Peyer's patch (tissue), 4 donors: Measurements from ENCODE around the gene PDE5A. TPM values are rescaled to one million over a fixed set of nuclear protein-coding genes. Genes with fewer than 3 reads are reported as not detected.

Experiments used
- DNase-seq, 3 donors: peaks; one replicate each; pipeline ENCODE4 v3.0.0-alpha.2; 2017 to 2019
- H3K27ac ChIP-seq, 4 donors: fragments of 200-600 bp; sonication (generic); one replicate each; pipeline ENCODE4 v1.5.1; 2016 to 2019
- H3K27me3 ChIP-seq, 2 donors: fragments of 200-600 bp; sonication (generic); one replicate each; pipeline ENCODE4 v1.5.1; 2019
- H3K36me3 ChIP-seq, 3 donors: fragments of 200-600 bp; sonication (generic); one replicate each; pipeline ENCODE4 v1.5.1; 2016 to 2019
- H3K4me1 ChIP-seq, 4 donors: fragments of 200-600 bp; sonication (generic); one replicate each; pipeline ENCODE4 v1.5.1; 2016 to 2019
- H3K4me3 ChIP-seq, 4 donors: fragments of 200-600 bp; sonication (generic); 1 replicate in 3 of 4; 2 replicates in 1 of 4; pipeline ENCODE4 v1.5.1; 2016 to 2019; ENCODE audit warnings: mild to moderate bottlenecking in 1 of 4
- H3K9me3 ChIP-seq, 4 donors: fragments of 200-600 bp; sonication (generic); one replicate each; pipeline ENCODE4 v1.5.1; 2016 to 2019; ENCODE audit warnings: mild to moderate bottlenecking in 1 of 4
- CTCF ChIP-seq, 6 experiments: fragments of 450-650 bp in 4 of 6; fragments of 200-600 bp in 2 of 6; sonication (generic) in 1 of 6; IDR thresholded peaks; one replicate each; pipeline ENCODE4 v1.5.1; 2017 to 2019; ENCODE audit warnings: antibody characterized with exemption in 6 of 6, mild to moderate bottlenecking in 3 of 6, moderate library complexity in 1 of 6
- POLR2A ChIP-seq, 2 donors: fragments of 450-650 bp; IDR thresholded peaks; one replicate each; pipeline ENCODE4 v1.5.1; 2017; ENCODE audit warnings: antibody characterized with exemption in 2 of 2, mild to moderate bottlenecking in 2 of 2, moderate library complexity in 2 of 2
- total RNA-seq, 4 donors: library from RNA; depleted of rRNA; stranded (reverse); fragments of >200 nt; gene quantifications; one replicate each; pipeline ENCODE4 v1.1.0, GENCODE V29; 2016

Gene PDE5A
- total RNA-seq, 4 donors from 2014 or later: 37.7 to 58.6 (median 47.2) TPM

GRCh38 chr4:119671205-119671604, 42.6 kb upstream of the PDE5A start:
- no peaks in the 10 kb centered on the region for H3K27me3 ChIP-seq

GRCh38 chr4:119667802-119668201, 39.2 kb upstream of the PDE5A start:
- Histone ChIP-seq H3K27ac (no peak overlapping the region), H3K4me3 (no peak overlapping the region), H3K4me1 (no peaks in the 10 kb centered on the region), H3K36me3 (no peaks in the 10 kb centered on the region), H3K27me3 (no peaks in the 10 kb centered on the region), H3K9me3 (no peaks in the 10 kb centered on the region)
- TF ChIP-seq POLR2A (IDR thresholded peaks at IDR 0.05) (no peak), CTCF (IDR thresholded peaks at IDR 0.05) (no peak)
- DNase-seq: no peak

More at GRCh38 chr4:119671205-119671604, 42.6 kb upstream of the PDE5A start:
- H3K4me3 ChIP-seq: no peak overlapping the region
- H3K9me3 ChIP-seq: no peaks in the 10 kb centered on the region
- H3K36me3 ChIP-seq: no peaks in the 10 kb centered on the region
- DNase-seq: no peak
- H3K27ac ChIP-seq: no peak overlapping the region
- no peak for TF ChIP-seq CTCF (IDR thresholded peaks at IDR 0.05)
- TF ChIP-seq POLR2A (IDR thresholded peaks at IDR 0.05): no peak
- H3K4me1 ChIP-seq: no peaks in the 10 kb centered on the region

GRCh38 chr4:119666653-119667091, 38.1 kb upstream of the PDE5A start:
- Histone ChIP-seq H3K27me3 (no peaks in the 10 kb centered on the region), H3K4me3 (no peak overlapping the region), H3K36me3 (no peaks in the 10 kb centered on the region), H3K9me3 (no peaks in the 10 kb centered on the region), H3K27ac (no peak overlapping the region), H3K4me1 (no peaks in the 10 kb centered on the region)
- TF ChIP-seq POLR2A (IDR thresholded peaks at IDR 0.05) (no peak), CTCF (IDR thresholded peaks at IDR 0.05) (no peak)
- DNase-seq: no peak

- H3K4me1 ChIP-seq: no peaks in the 10 kb centered on the region
These were observed 37.1 kb upstream of the PDE5A start for GRCh38 chr4:119665752-119666151.

GRCh38 chr4:119664168-119664907, 35.7 kb upstream of the PDE5A start:
- Histone ChIP-seq H3K36me3 (no peaks in the 10 kb centered on the region), H3K9me3 (no peaks in the 10 kb centered on the region), H3K27me3 (no peaks in the 10 kb centered on the region), H3K4me1 (no peaks in the 10 kb centered on the region), H3K27ac (no peak overlapping the region), H3K4me3 (no peak overlapping the region)
- no peak for DNase-seq
- TF ChIP-seq POLR2A (IDR thresholded peaks at IDR 0.05): no peak
- no peak for TF ChIP-seq CTCF (IDR thresholded peaks at IDR 0.05)

More at GRCh38 chr4:119665752-119666151, 37.1 kb upstream of the PDE5A start:
- Histone ChIP-seq H3K36me3 (no peaks in the 10 kb centered on the region), H3K27me3 (no peaks in the 10 kb centered on the region), H3K9me3 (no peaks in the 10 kb centered on the region), H3K4me3 (no peak overlapping the region), H3K27ac (no peak overlapping the region)
- no peak for DNase-seq
- TF ChIP-seq POLR2A (IDR thresholded peaks at IDR 0.05) (no peak), CTCF (IDR thresholded peaks at IDR 0.05) (no peak)
